ENCODE data around the gene SKI.

- TF ChIP-seq GATA2 (IDR thresholded peaks at IDR 0.05; ENCODE audit: low read depth, low read length) (no peak), GATA3 (IDR thresholded peaks at IDR 0.05; ENCODE audit: low read depth, low read length) (no peak)
Observed at GRCh38 chr1:2342384-2343022, 114.4 kb downstream of the SKI start.

Measured in SH-SY5Y (cell line).